Mesodermal cell (in vitro differentiated cells): Measurements from ENCODE around the gene CD300LG.
A peak's percentile ranks its signal among the peaks of the same experiment; 100 is the strongest.

Source experiments
- H3K27ac ChIP-seq: 2 replicates; pipeline ENCODE4 v1.7.0; 2013; ENCODE audit warnings: mild to moderate bottlenecking, low read depth, low read length, moderate library complexity; ENCODE audit not compliant: severe bottlenecking
- H3K36me3 ChIP-seq: 2 replicates; pipeline ENCODE4 v1.7.1; 2013; ENCODE audit warnings: mild to moderate bottlenecking, low read length, moderate library complexity; ENCODE audit not compliant: control insufficient read depth, insufficient read depth
- H3K4me1 ChIP-seq: one replicate; pipeline ENCODE4 v1.7.1; 2013; ENCODE audit warnings: mild to moderate bottlenecking, low read length; ENCODE audit not compliant: insufficient read depth, control insufficient read depth, poor library complexity, severe bottlenecking
- H3K4me3 ChIP-seq: 2 replicates; pipeline ENCODE4 v1.7.0; 2013; ENCODE audit warnings: low read length, control low read depth, mild to moderate bottlenecking; ENCODE audit not compliant: insufficient read depth, poor library complexity, severe bottlenecking; ENCODE audit errors: extremely low read depth
- H3K9me3 ChIP-seq: 2 replicates; pipeline ENCODE4 v1.7.1; 2013; ENCODE audit warnings: mild to moderate bottlenecking, low read length, moderate library complexity; ENCODE audit not compliant: control insufficient read depth
- WGBS, 2 experiments: methylation state at CpG; one replicate each; pipeline ENCODE4 v1.1.5; 2013; ENCODE audit warnings: missing lambda C conversion rate in 2 of 2; ENCODE audit not compliant: insufficient coverage in 2 of 2; 5-methylcytosine and 5-hydroxymethylcytosine counted together

The CD300LG gene

GRCh38 chr17:43898446-43898845 lies 51.5 kb downstream of the CD300LG start:
- WGBS, 2 experiments, result no CpG with 5 or more reads among the region's 1 CpG

GRCh38 chr17:43900183-43900857 lies 53.3 kb downstream of the CD300LG start:
- Histone ChIP-seq H3K4me1 (peaks cover 9% of the 10 kb centered on the region), H3K4me3 (peak overlapping the region; percentile 48), H3K27ac (no peak overlapping the region), H3K9me3 (no peaks in the 10 kb centered on the region), H3K36me3 (no peaks in the 10 kb centered on the region)
- 0 to 7% methylated on average over 18 to 28 of the region's 31 CpGs for WGBS, 2 experiments

More at GRCh38 chr17:43898446-43898845, 51.5 kb downstream of the CD300LG start:
- H3K9me3 ChIP-seq, result no peaks in the 10 kb centered on the region
- H3K4me1 ChIP-seq, result peaks cover 9% of the 10 kb centered on the region
- no peak overlapping the region for H3K27ac ChIP-seq
- no peak overlapping the region for H3K4me3 ChIP-seq
- H3K36me3 ChIP-seq, result no peaks in the 10 kb centered on the region

- Histone ChIP-seq H3K4me3 (peak overlapping the region; percentile 48), H3K4me1 (peaks cover 14% of the 10 kb centered on the region)
- 8 to 22% methylated on average over 6 to 7 of the region's 13 CpGs for WGBS, 2 experiments
These were observed 54.1 kb downstream of the CD300LG start for GRCh38 chr17:43900858-43901754.

GRCh38 chr17:43901861-43902589 lies 55.0 kb downstream of the CD300LG start:
- H3K9me3 ChIP-seq, result no peaks in the 10 kb centered on the region
- no peaks in the 10 kb centered on the region for H3K36me3 ChIP-seq
- H3K4me3 ChIP-seq, result no peak overlapping the region
- 44 to 87% methylated on average over 2 to 3 of the region's 7 CpGs for WGBS, 2 experiments
- no peak overlapping the region for H3K27ac ChIP-seq
- peaks cover 18% of the 10 kb centered on the region for H3K4me1 ChIP-seq

More at GRCh38 chr17:43900858-43901754, 54.1 kb downstream of the CD300LG start:
- Histone ChIP-seq H3K36me3 (no peaks in the 10 kb centered on the region), H3K9me3 (no peaks in the 10 kb centered on the region), H3K27ac (no peak overlapping the region)

- Histone ChIP-seq H3K36me3 (no peaks in the 10 kb centered on the region), H3K4me3 (no peak overlapping the region), H3K27ac (no peak overlapping the region), H3K4me1 (peaks cover 16% of the 10 kb centered on the region), H3K9me3 (no peaks in the 10 kb centered on the region)
- 50 to 56% methylated on average over 1 to 2 of the region's 3 CpGs for WGBS, 2 experiments
These were observed 58.5 kb downstream of the CD300LG start for GRCh38 chr17:43905400-43905984.

- no peaks in the 10 kb centered on the region for H3K36me3 ChIP-seq
- no peaks in the 10 kb centered on the region for H3K9me3 ChIP-seq
- peak overlapping the region; percentile 23 for H3K27ac ChIP-seq
- H3K4me3 ChIP-seq, result peak overlapping the region; percentile 65
- H3K4me1 ChIP-seq, result peaks cover 13% of the 10 kb centered on the region
- 3% methylated on average over 25 to 30 of the region's 37 CpGs for WGBS, 2 experiments
These were observed 59.2 kb downstream of the CD300LG start for GRCh38 chr17:43905985-43906852.

- WGBS, 2 experiments, result 0 to 2% methylated on average over 4 to 15 of the region's 29 CpGs
These were observed 60.0 kb downstream of the CD300LG start for GRCh38 chr17:43906951-43907424.

GRCh38 chr17:43907425-43907981 lies 60.5 kb downstream of the CD300LG start, which contains the start of gene MPP2:
Gene MPP2, minus strand, starts transcription at chr17:43907536. Its CDS starts 3,076 bp downstream, at chr17:43904460.
- WGBS, 2 experiments, result 0% methylated on average over 31 to 36 of the region's 36 CpGs
- Histone ChIP-seq H3K36me3 (no peaks in the 10 kb centered on the region), H3K9me3 (no peaks in the 10 kb centered on the region), H3K4me1 (peaks cover 13% of the 10 kb centered on the region), H3K4me3 (peak within 1 kb of the TSS; percentile 65), H3K27ac (peak within 1 kb of the TSS; percentile 59)

More at GRCh38 chr17:43906951-43907424, 60.0 kb downstream of the CD300LG start:
- H3K4me1 ChIP-seq, result peaks cover 13% of the 10 kb centered on the region
- H3K4me3 ChIP-seq, result peak overlapping the region; percentile 65
- no peaks in the 10 kb centered on the region for H3K36me3 ChIP-seq
- peak overlapping the region; percentile 59 for H3K27ac ChIP-seq
- H3K9me3 ChIP-seq, result no peaks in the 10 kb centered on the region

- peak overlapping the region; percentile 59 for H3K27ac ChIP-seq
- no peaks in the 10 kb centered on the region for H3K36me3 ChIP-seq
- peaks cover 13% of the 10 kb centered on the region for H3K4me1 ChIP-seq
- H3K4me3 ChIP-seq, result peak overlapping the region; percentile 65
- 22 to 23% methylated on average over 23 to 24 of the region's 26 CpGs for WGBS, 2 experiments
- H3K9me3 ChIP-seq, result no peaks in the 10 kb centered on the region
These were observed 61.2 kb downstream of the CD300LG start for GRCh38 chr17:43907998-43908721.
